Panc1 (cell line): ENCODE results near the gene CSMD2. TPM values are rescaled to one million over a fixed set of nuclear protein-coding genes. Genes with fewer than 3 reads are reported as not detected.

Experiments used
- ATAC-seq: fragments of 200-7000 bp; cut with Tn5 transposase; 2 replicates; pipeline ENCODE4 v1.9.1; 2020; ENCODE audit warnings: mild to moderate bottlenecking, moderate library complexity
- BruUV-seq: library from RNA; stranded (reverse); fragments of 400-500 nt; replicated peaks from 2 replicates; lab custom pipeline; 2021; lab: Mats Ljungman, UMichigan
- CTCF ChIA-PET: fragments of 300-600 bp; sonication (Branson Sonifier 250); formaldehyde crosslinking; loops from one replicate; lab custom pipeline; 2022; ENCODE audit warnings: antibody characterized with exemption; lab: Charles Lee
- POLR2A ChIA-PET: fragments of 300-600 bp; sonication (Branson Sonifier 250); formaldehyde crosslinking; loops from one replicate; lab custom pipeline; 2022; ENCODE audit warnings: antibody characterized with exemption; lab: Charles Lee
- DNase-seq: peaks from one replicate; pipeline ENCODE4 v3.0.0-alpha.2; 2010; ENCODE audit warnings: low read depth, low spot score
- H3K27ac ChIP-seq: 2 replicates; pipeline ENCODE4 v1.5.1; 2011; ENCODE audit warnings: mild to moderate bottlenecking, low read length, inconsistent platforms
- H3K27me3 ChIP-seq: fragments of 200-500 bp; sonication (Bioruptor generic); 2 replicates; pipeline ENCODE4 v1.6.0; 2014; ENCODE audit warnings: low read length, inconsistent platforms; ENCODE audit not compliant: control insufficient read depth, insufficient read depth
- H3K36me3 ChIP-seq: fragments of 200-500 bp; sonication (Bioruptor generic); 2 replicates; pipeline ENCODE4 v1.5.1; 2014; ENCODE audit warnings: inconsistent platforms, mild to moderate bottlenecking, low read length, moderate library complexity; ENCODE audit not compliant: control insufficient read depth, insufficient read depth
- H3K4me1 ChIP-seq: 2 replicates; pipeline ENCODE4 v1.5.1; 2011; ENCODE audit warnings: inconsistent platforms, mild to moderate bottlenecking, low read length, moderate library complexity; ENCODE audit not compliant: control insufficient read depth, insufficient read depth
- H3K4me3 ChIP-seq, 2 experiments: 2 replicates each; pipeline ENCODE4 v1.5.1; 2011 to 2012; ENCODE audit warnings: low read depth in 2 of 2, low read length in 2 of 2, mild to moderate bottlenecking in 2 of 2, inconsistent platforms in 1 of 2, moderate library complexity in 1 of 2
- H3K9me3 ChIP-seq: fragments of 200-500 bp; sonication (Bioruptor generic); 2 replicates; pipeline ENCODE4 v1.5.1; 2014; ENCODE audit warnings: low read depth, mild to moderate bottlenecking, inconsistent platforms, low read length, moderate library complexity; ENCODE audit not compliant: control insufficient read depth, insufficient read depth
- CTCF ChIP-seq: fragments of 450-650 bp; IDR thresholded peaks from 2 replicates; pipeline ENCODE4 v1.5.1; 2017; ENCODE audit warnings: mild to moderate bottlenecking
- POLR2AphosphoS5 ChIP-seq: IDR thresholded peaks from 2 replicates; pipeline ENCODE4 v1.6.1; 2012; ENCODE audit warnings: mild to moderate bottlenecking, low read depth, low read length, moderate library complexity
- REST ChIP-seq, 2 experiments: IDR thresholded peaks; 2 replicates each; pipeline ENCODE4 v1.6.1; 2011 to 2012; ENCODE audit warnings: low read depth in 2 of 2, control low read depth in 1 of 2, low read length in 1 of 2, mild to moderate bottlenecking in 1 of 2, moderate library complexity in 1 of 2; ENCODE audit not compliant: insufficient read depth in 1 of 2
- SIN3A ChIP-seq: IDR thresholded peaks from 2 replicates; pipeline ENCODE4 v1.6.1; 2012; ENCODE audit warnings: low read depth, mild to moderate bottlenecking, low read length, moderate library complexity, borderline replicate concordance; ENCODE audit not compliant: insufficient read depth
- TCF7L2 ChIP-seq: IDR thresholded peaks from 2 replicates; pipeline ENCODE4 v1.6.1; 2011; ENCODE audit warnings: mild to moderate bottlenecking, low read depth, low read length, inconsistent platforms
- in situ Hi-C: cut with HindIII; loops from 2 replicates; pipeline ENCODE4 v1.10.0; 2016; ENCODE audit warnings: low sequenced_read_pairs, low pct_unique_long_range_greater_than_20kb
- intact Hi-C: fragments of 100-400 bp; cut with micrococcal nuclease; formaldehyde crosslinking; loops from one replicate; pipeline ENCODE4 v1.10.0; 2022; ENCODE audit not compliant: unreplicated experiment
- total RNA-seq: library from RNA; stranded (reverse); gene quantifications from one replicate; pipeline ENCODE4 v1.2.1, GENCODE V29; 2021; ENCODE audit not compliant: unreplicated experiment

Gene CSMD2
- total RNA-seq, 1 experiment from 2014 or later: not detected

GRCh38 chr1:34060901-34061415, 104.1 kb downstream of the CSMD2 start:
- no peaks in the 10 kb centered on the region for H3K9me3 ChIP-seq
- in situ Hi-C loops (no loop called here), intact Hi-C loops (no loop called here)
- ATAC-seq (no peak), DNase-seq (no peak)
- POLR2A ChIA-PET: no interaction called here
- TF ChIP-seq TCF7L2: no peak
- TF ChIP-seq REST (IDR thresholded peaks at IDR 0.05; ENCODE audit: insufficient read depth in 1 of 2, low read depth in 2 of 2, low read length in 1 of 2): no peak
- no peak for TF ChIP-seq POLR2AphosphoS5
- TF ChIP-seq CTCF: no peak
- TF ChIP-seq SIN3A: no peak
- H3K27me3 ChIP-seq: no peaks in the 10 kb centered on the region
- no peaks in the 10 kb centered on the region for H3K4me1 ChIP-seq
- H3K27ac ChIP-seq: no peak overlapping the region
- CTCF ChIA-PET: no interaction called here
- H3K4me3 ChIP-seq: no peak overlapping the region
- no TSS peak for BruUV-seq
- no peaks in the 10 kb centered on the region for H3K36me3 ChIP-seq

GRCh38 chr1:34060187-34060730, 104.8 kb downstream of the CSMD2 start:
- H3K27me3 ChIP-seq: no peaks in the 10 kb centered on the region
- no peak overlapping the region for H3K27ac ChIP-seq
- H3K4me1 ChIP-seq: no peaks in the 10 kb centered on the region
- no peak overlapping the region for H3K4me3 ChIP-seq
- no peak for DNase-seq
- BruUV-seq: no TSS peak
- no peaks in the 10 kb centered on the region for H3K9me3 ChIP-seq
- TF ChIP-seq REST (IDR thresholded peaks at IDR 0.05; ENCODE audit: insufficient read depth in 1 of 2, low read depth in 2 of 2, low read length in 1 of 2) (no peak), CTCF (no peak), SIN3A (no peak), POLR2AphosphoS5 (no peak), TCF7L2 (no peak)
- in situ Hi-C loops (no loop called here), intact Hi-C loops (no loop called here)
- ChIA-PET POLR2A (no interaction called here), CTCF (no interaction called here)
- no peaks in the 10 kb centered on the region for H3K36me3 ChIP-seq
- no peak for ATAC-seq
